DMS 273 treated with DMSO at 0.1 percent for 48 hours (cell line): ENCODE measurements around the gene S100A5.
"Not testable (repeated sequence)": the region's sequence is repeated elsewhere in the genome, so short reads cannot be mapped to it uniquely, and the experiment has no call there.

Experiments used
- DNase-seq: peaks from one replicate; lab custom pipeline; 2025; lab: John Stamatoyannopoulos, UW

The S100A5 gene

DNA sequence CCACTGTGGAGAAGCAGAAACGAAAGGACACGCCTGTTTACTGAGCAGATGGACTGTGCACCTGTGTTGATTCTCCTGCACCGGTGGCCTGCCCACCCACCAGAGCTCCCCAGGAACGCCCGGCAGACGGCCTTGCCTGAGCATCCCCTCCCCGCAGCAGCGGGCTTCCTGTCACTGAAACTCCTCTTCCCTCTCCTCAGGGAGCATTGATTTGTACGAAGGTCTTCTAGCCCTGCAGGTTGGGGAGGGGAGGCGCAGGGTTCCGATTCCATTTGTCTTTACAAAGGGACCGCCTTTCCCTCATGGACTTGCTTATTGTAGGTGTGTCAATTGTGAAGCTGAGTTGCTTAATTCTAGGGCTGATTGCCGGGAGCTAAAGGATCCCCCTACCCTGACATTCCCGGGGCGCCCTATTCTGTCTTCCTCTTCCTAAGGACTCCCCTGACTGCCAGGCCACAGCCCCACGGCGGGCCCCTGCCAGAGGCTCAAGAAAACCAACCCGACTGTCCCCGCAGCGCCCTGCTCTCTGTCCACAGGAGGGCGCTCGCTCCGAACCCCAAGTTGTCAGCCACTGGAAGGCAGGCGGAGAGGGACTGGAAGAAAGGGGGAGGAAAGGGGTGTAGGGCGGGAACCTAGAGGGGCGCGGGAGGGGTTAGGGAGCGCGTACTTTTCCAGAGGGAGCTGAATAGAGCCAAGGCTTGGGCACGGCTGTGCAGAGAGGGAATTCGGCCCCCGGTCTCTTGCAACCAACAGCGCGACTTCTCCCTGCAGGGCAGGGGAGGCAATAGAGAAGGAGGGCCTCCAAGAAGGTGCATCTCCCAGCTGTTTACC, 7.8 kb downstream of the S100A5 start:
- peak; percentile 84 for DNase-seq

DNA sequence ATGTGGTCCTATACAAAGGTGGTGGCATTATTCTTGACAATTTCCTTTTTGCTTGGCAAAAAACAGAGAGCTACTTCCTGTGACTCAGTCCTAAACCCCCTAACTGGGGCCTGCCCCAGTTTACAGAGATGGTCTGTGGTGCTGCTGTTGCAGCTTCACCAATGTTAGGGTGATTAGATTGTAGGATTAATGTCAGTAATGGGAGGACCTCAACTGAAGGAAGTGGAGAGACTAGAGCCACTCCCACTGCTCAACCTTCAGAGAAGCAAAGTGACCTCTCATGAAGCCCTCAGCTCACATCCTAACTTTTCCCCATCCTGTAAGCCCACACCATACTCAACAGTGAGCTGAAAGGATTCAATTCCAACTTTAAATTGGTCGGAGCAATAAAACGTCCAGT, 8.6 kb downstream of the S100A5 start:
- no peak for DNase-seq

DNA sequence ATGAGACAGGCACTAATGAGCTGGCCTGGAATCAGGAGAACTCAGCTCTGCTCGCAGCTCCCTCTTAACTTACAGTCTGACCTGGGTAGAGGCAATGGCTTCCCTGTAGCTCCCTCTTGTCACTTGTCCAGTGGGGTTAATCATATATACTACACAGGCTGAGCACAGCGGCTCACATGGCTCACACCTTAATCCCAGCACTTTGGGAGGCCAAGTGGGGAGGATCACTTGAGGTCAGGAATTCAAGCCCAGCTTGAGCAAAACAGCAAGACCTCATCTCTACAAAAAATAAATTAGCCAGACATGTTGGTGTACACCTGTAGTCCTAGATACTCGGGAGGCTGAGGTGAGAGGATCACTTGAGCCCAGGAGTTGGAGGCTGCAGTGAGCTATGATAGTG, 9.1 kb downstream of the S100A5 start:
- no peak for DNase-seq

DNA sequence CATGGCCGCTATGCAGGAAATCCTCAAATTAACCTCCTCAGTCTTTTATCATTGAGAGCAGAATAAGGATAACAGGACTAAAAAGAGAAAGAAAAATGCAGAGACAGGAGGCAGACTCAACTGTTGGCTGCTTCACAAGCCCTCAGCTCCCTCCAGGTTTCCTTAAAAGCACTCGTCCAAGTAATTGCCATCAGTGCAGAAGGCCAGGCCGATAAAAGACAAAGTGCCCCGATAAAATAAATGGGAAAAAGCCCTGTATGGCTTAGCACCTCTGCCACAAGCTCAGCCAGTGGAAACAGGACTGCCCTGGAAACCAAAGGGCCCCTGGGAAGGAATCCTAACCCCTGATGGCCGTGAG, 13.1 kb downstream of the S100A5 start:
- no peak for DNase-seq

DNA sequence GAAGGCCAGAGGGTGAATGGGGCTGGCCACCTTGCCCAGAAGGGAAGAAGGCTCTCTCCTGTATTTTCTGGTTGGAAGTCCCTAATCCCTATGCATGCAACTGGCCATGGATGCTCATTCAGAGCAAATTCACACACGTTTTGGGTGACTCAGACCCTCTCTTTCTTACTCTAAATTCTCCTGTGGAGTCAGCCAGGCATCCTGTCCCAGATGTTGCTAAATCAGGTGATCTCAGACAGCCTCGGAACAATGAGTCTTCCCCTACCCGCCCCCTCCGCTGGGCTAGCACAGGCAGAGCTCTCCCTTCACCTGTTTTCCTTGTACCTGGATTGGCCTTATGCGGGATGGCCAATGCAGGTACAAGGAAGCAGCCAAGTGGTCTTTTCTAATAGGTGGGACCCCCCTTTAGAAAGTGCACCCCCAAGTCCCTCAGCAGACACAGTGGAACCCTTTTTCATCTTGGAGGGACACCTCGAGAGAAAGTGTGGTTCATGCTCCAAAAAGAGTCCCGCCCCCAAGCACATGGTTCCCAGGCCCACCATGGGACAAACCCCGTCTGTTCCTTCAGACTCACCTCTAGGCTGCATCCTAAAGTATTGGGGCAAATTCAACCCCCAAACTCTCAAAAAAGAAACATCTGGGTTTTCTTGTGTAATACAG, 13.6 kb downstream of the S100A5 start:
- DNase-seq: no peak

DNA sequence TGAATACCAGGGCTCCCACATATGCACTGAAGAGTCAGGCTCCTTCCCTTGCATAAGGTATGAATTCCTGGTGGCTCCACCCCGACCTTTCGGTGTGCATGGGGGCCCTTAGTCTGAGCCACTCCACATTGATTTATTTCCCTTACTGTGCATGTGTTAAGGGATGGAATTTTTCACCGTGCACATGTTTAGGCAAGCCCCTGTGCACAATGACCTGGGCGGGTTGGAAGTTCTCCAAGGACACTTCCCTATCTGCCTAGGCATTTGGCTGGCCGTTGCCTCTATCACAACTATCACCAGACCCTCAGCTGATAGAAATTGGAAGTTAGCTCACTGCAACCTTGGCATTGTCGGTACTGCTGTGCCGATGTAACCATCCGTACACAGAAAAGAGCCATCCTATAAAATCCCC, 14.6 kb downstream of the S100A5 start:
- peak; percentile 73 for DNase-seq

DNA sequence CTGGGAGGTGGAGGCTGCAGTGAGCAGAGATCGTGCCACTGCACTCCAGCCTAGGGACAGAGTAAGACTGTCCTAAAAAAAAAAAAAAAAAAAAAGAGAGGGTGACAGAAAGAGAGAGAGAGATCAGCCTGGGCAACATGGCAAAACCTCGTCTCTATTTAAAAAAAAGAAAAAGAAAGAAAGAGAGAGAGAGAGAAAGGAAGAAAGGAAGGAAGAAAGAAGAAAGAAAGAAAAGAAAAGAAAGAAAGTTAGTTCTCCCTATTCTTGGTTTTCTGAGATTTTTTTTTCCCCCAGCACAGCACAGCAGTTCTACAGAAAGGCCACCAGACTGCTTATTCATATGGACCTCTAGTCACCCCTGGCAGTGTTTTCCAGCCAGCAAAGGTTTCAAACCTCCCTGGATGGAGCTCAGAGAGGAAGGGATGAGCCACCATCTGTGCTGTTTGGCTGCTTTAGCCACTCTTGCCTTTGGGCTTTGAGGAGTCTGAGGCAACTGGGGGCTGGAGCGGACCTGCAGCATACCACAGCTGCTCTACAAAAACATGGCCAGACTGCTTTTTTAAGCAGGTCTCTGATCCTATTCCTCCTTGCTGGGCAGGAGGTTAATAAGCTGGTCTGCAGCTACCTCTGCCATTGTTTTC, 15.5 kb downstream of the S100A5 start:
- peak; percentile 92 for DNase-seq

DNA sequence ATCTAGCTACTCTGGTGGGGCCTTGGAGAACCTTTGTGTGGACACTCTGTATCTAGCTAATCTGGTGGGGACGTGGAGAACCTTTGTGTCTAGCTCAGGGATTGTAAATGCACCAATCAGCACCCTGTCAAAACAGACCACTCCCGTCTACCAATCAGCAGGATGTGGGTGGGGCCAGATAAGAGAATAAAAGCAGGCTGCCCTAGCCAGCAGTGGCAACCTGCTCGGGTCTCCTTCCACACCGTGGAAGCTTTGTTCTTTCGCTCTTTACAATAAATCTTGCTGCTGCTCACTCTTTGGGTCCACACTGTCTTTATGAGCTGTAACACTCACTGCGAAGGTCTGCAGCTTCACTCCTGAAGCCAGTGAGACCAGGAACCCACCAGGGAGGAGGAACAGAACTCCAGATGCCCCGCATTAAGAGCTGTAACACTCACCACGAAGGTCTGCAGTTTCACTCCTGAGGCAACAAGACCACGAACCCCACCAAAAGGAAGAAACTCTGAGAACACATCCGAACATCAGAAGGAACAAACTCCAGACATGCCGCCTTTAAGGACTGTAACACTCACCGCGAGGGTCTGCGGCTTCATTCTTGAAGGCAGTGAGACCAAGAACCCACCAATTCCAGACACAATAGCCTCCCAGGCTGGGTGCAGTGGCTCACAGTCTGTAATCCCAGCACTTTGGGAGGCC, 18.2 kb downstream of the S100A5 start:
- DNase-seq: not testable (repeated sequence)

DNA sequence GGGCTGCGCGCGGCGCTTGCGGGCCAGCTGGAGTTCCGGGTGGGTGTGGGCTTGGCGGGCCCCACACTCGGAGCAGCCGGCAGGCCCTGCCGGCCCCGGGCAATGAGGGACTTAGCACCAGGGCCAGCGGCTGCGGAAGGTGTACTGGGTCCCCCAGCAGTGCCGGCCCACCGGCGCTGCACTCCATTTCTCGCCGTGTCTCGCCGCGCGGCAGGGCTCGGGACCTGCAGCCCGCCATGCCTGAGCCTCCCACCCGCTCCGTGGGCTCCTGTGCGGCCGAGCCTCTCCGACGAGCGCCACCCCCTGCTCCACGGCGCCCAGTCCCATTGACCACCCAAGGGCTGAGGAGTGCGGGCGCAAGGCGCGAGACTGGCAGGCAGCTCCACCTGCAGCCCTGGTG, 18.9 kb downstream of the S100A5 start:
- not testable (repeated sequence) for DNase-seq

DNA sequence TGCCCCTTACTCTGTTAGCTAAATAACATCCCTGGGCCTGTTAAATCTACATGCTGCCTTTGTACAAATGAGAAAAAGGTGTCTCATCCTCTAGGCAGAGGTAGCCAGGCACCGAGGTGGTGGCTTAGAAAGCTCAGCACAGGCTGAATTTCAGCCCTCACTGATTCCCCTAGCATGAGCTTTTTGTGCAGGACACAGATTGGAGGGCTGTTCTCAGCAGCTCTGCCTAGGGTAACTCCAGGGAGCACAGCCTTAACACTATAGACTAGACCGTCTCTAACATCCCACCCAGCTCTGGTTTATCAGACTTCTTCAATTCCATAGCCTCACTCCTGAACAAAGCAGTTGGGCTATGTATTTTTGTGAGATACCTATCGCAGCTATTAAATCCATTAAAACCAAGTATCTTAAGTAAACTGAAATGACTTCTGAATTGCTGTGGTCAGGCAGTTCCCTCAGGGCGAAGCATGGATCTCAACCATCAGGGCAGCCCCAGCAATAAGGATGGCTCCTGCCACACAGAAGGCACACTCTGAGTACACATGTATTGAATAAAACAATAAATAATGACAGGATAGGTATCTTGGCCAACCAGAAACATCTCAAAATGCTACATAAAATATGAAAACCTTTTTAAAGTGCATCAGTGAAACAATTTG, 19.8 kb downstream of the S100A5 start:
- DNase-seq: no peak

DNA sequence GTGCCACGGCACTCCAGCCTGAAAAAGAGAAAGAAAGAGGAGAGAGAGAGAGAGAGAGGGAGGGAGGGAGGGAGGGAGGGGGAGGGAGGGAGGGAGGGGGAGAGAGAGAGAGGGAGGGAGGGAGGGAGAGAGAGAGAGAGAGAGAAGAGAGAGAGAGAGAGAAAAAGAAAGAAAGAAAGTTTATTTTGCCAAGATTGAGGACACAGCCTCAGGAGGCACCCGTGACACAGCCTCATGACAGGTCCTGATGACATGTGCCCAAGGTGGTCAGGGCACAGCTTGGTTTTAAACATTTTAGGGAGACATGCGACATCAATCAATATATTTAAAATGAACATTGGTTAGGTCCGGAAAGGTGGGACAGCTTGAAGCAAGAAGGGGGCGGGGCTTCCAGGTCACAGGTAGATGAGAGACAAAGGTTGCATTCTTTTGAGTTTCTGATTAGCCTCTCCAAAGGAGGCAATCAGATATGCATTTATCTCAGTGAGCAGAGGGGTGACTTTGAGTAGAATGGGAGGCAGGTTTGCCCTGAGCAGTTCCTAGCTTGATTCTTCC, 20.5 kb downstream of the S100A5 start:
- not testable (repeated sequence) for DNase-seq

DNA sequence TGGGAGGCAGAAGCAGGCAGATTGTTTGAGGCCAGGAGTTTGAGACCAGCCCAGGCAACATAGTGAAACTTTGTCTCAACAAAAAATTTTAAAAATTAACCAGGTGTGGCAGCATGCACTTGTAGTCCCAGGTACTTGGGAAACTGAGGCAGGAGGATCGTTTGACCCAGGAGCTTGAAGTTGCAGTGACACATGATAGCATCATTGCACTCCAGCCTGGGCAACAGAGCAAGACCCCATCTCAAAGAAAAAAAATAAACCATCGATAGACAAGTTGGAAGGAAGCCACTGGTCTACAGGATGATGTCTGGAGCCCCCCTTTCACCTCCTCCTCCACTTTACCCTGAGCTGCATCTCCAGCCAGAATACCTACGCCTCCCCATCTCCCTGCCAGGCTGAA, 21.5 kb downstream of the S100A5 start:
- no peak for DNase-seq

DNA sequence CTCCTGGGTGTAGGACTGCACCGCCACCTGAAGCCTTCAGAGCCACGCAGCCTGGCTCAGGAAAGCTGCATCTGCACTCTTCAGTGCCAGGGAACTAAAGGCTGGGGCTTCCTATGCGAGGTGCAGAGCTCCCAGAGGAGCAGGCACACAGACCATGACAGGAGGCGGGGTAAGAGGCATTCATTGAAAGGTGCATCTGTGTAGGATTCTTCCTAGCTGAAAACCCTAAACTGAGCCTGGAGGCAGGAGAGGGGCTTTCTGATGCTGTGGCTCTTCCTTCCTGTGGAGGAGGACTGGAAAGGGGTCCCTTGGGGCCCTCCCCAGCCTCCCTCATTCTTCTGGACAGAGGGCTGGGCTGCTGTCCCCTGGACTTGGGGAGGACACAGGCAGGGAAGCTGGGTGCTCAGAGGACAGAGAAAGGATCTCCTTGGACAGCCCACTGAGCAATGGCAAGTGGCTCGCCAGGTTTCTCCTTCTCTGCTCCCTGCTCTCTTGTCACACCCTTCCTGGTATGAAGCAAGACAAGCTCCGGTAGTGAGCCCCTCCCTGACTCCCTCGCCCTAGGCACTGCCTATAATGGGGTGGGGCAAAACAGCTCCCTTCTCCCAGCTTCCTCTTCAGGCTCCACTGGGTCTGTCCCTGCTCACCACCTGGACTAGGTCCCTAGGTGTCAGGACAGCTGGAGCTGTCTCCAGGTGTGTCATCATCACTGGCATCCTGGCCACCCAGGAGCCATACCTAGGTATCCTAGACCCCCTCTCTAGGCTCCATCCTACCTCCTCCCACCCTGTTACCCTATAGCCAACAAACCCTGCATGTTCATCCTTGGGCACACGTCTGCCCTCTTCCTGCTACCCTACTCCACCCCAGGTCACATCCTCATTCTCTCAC, 25.0 kb downstream of the S100A5 start:
- no peak for DNase-seq

DNA sequence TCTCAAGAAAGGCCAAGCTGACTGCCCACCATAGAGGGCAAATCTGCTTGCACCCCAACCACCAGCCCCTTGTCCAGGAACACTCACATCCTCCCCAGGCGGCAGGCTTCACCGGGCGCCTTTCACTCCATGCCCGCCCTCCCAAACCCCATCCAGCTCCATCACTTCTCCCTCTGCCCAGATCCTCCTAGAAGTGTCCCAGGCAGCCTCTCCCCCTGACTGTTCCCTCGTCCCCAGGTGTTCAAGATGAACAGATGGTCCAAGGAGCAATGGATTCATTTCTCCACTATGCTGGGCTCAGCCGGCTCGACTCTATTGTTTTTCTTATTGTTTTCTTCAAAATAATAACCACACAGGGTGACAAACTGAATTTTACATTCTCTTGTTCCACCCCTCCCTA, 27.1 kb downstream of the S100A5 start:
- DNase-seq: no peak

DNA sequence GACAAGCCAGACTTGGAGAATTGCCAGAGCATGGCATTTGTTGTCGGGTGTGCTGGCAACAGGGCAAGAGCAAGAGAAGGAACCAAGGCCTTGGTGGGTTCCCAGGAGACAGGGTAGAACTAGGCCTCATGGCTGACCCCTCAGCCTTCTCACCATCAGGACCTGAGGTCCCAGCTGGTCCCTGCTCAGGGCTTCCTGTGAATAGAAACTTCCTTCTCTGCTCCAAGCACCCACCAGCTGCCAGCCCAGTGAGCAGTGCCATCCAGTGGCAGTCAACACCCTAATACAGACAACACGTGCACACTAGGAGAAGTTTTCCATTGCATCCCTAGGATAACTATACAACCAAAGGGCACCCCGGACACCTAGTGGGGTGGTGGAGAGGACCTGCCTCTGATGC, 27.7 kb downstream of the S100A5 start:
- peak; percentile 20 for DNase-seq

DNA sequence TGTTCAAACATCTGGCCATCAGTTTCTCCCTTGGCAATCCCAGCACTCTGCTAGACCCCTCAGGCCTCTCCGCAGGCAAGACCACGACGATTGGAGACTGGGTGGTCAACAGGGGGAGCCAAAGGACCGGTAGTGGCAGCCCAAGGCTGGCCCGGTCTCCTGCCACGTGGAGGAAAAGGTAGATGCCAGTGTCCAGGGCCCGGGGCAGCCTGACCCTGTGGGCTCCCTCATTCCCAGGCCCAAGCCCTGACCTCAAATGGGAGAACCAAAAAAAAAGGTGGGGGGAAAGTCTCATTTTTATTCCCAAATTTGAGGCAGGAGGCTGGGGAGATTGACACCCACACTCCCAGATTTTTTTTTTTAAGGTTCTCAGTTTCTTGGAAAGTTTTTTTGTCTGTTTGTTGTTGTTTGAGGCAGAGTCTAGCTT, 29.7 kb downstream of the S100A5 start:
- DNase-seq: peak; percentile 49

DNA sequence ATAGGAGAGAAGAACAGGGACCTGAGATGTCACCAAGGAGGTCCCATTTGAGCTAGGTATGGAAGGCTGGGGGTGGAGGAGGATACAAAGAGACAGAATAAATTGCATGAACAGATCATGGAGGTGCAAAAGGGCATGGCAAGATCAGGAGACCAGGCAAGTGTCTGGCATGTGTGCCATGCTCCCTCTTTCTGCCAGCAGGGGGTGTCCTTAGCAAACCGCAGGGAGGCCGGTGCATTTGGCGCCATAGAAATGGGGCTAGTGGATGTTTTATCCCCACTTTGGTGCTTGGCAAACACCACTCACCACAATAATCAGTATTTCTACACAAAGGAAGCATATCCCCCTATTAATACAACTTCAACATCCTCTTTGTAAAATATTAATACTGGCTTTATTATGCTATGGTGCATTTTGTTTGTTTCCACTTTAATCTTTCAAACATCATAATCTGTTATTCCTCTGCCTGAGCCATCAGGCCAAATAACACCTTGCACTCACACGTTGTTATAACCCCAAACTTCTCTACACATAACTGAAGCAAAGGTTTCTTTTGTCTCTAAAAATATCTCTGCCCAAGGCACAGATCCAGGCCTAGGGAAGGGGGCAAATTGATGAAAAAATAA, 30.9 kb downstream of the S100A5 start:
- no peak for DNase-seq

DNA sequence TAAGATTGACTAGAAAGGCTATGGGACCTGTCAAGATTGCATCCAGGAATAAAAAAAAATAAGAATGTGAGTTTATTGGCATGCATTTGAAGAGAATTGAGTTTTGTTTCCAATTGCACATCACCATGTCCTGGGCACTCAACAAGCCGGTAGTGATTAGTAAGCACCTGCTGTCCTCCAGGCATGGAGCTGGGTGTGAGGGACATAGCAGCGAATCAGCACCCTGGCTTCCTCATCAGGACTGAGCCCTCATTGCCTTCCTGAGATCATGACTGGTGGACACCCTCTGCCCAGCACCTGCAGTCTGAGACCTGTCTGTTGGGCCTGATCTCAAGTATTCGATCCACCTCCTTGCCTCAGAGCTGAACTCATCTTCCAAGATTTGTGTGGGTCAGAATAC, 31.7 kb downstream of the S100A5 start:
- DNase-seq: no peak

DNA sequence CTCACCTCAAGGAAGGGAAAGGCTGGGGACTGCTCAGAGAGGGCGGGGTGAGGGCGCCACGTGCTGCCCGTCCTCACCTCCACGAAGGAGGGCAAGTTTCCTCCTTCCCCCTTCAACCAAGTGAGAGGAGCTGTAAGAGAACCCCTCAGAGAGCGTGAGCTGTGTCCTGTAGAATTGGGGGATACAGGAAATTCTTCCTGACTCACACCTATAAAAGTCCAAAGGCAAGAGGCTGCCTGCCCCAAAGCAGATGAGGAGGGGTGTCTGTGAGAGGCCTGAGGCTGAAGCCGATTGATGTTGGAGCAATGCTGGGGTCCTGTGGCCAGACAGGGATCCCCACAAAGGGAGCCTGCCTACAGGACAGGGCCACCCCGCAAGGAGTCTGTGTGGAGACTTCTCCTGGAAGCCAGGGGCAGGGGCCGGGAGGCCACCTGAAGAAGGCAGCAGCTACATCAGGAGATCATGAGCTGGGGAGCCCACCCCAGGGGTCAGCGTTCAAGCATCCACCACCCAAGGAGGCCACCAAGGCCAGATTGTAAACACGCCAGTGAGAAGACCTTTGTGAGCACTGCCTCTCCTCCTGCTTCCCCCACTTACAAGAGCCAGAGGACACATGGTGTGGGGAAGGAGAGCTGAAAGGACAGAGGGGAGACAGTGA, 32.7 kb downstream of the S100A5 start:
- no peak for DNase-seq
